ENCODE results near the gene BAD.

BAD gene

GRCh38 chr11:64243236-64243854 is 41.1 kb downstream of the BAD start:
- no peak for DNase-seq

GRCh38 chr11:64241491-64242374 is 42.7 kb downstream of the BAD start:
- DNase-seq: no peak

- peak; percentile 99 for DNase-seq
Measured at GRCh38 chr11:64241241-64241490, 43.3 kb downstream of the BAD start.

GRCh38 chr11:64240435-64241240 is 43.8 kb downstream of the BAD start, which contains the start of gene FKBP2:
FKBP2 (plus strand) TSS chr11:64241095; CDS start chr11:64242388, 1,293 bp downstream.
- DNase-seq: peak; percentile 98

GRCh38 chr11:64239662-64240434 is 44.6 kb downstream of the BAD start:
- DNase-seq: no peak

- DNase-seq: no peak
Measured at GRCh38 chr11:64238999-64239398, 45.5 kb downstream of the BAD start.

GRCh38 chr11:64238076-64238475 is 46.4 kb downstream of the BAD start:
- no peak for DNase-seq

GRCh38 chr11:64237484-64237951 is 46.9 kb downstream of the BAD start:
- no peak for DNase-seq

GRCh38 chr11:64235437-64236161 is 48.9 kb downstream of the BAD start:
- no peak for DNase-seq

GRCh38 chr11:64234647-64235379 is 49.7 kb downstream of the BAD start:
- peak; percentile 54 for DNase-seq

- DNase-seq: peak; percentile 82
Measured at GRCh38 chr11:64233913-64234586, 50.4 kb downstream of the BAD start, which contains the start of gene VEGFB. VEGFB (plus strand) TSS chr11:64234584; CDS start chr11:64234834, 250 bp downstream.

- DNase-seq: no peak
Measured at GRCh38 chr11:64232967-64233315, 51.5 kb downstream of the BAD start.

GRCh38 chr11:64232182-64232966 is 52.1 kb downstream of the BAD start:
- DNase-seq: no peak

- no peak for DNase-seq
Measured at GRCh38 chr11:64231546-64231945, 52.9 kb downstream of the BAD start.

GRCh38 chr11:64230985-64231365 is 53.5 kb downstream of the BAD start:
- DNase-seq: no peak

- DNase-seq: peak; percentile 92
Measured at GRCh38 chr11:64230171-64230984, 54.1 kb downstream of the BAD start, which contains the start of gene DNAJC4. DNAJC4 (plus strand) TSS chr11:64230548; CDS start chr11:64230855, 307 bp downstream.

- no peak for DNase-seq
Measured at GRCh38 chr11:64229744-64230170, 54.7 kb downstream of the BAD start.

GRCh38 chr11:64229090-64229743 is 55.2 kb downstream of the BAD start:
- no peak for DNase-seq

Data from CD4-positive, alpha-beta T cell treated with Interleukin-21 for 1 hour (primary cell).